HG02943 (cell line): ENCODE data around the gene ZNF410.
"Not testable (repeated sequence)": the region's sequence is repeated elsewhere in the genome, so short reads cannot be mapped to it uniquely, and the experiment has no call there.

Experiments
- ATAC-seq: cut with Tn5 transposase; IDR thresholded peaks from one replicate; pipeline ENCODE4 v1.9.1; 2021; ENCODE audit warnings: mild to moderate bottlenecking, low read depth, moderate library complexity; ENCODE audit not compliant: unreplicated experiment

Gene ZNF410, protein sequence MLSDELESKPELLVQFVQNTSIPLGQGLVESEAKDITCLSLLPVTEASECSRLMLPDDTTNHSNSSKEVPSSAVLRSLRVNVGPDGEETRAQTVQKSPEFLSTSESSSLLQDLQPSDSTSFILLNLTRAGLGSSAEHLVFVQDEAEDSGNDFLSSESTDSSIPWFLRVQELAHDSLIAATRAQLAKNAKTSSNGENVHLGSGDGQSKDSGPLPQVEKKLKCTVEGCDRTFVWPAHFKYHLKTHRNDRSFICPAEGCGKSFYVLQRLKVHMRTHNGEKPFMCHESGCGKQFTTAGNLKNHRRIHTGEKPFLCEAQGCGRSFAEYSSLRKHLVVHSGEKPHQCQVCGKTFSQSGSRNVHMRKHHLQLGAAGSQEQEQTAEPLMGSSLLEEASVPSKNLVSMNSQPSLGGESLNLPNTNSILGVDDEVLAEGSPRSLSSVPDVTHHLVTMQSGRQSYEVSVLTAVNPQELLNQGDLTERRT

DNA sequence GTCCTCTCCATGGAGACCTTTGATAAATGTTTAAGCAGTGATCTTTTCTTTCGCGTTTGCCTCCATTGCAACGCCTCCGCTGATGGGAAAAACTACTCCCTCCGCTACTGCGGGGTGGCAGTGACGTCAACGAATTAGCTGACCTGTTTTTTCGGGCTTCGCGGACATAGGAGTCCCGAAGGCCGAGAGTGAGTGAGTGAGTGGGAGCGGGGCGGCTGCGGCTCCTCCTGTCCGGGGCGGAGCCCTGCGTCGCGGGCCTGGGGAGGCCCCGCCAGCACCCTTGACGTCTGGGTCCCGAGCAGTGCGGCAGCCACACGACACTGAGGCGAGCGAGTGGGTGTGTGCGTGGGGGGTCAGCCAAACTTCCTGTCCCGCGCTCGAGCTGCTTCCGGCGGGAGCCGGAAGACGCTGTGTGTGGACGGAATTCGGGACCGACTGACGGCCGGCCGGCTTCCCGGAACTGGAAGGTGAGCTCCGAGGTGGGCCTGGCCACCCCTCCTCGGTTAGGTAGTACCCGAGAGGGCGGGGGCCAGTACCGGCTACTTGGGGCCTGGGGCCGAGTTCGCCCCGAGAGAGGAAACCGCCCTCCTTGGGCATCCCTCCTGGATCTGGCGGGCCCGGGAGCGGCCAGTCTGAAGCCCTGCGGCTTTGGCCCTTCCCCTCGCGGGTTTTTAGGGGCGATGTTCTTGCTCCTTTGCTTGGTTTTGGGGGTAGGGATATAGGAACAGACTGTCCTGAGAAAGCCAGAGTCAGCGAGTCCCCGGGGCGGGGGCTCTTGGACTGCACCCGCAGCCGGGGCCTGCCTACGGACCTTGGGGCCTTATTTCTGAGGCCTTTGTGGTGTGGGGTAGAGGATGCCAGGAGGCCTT, at the start of gene ZNF410:
TSS of gene ZNF410 (plus strand) at position 411 of the 869 bp plus-strand sequence. CDS start 5,317 bp downstream, outside the sequence.
- ATAC-seq = peak; percentile 92

DNA sequence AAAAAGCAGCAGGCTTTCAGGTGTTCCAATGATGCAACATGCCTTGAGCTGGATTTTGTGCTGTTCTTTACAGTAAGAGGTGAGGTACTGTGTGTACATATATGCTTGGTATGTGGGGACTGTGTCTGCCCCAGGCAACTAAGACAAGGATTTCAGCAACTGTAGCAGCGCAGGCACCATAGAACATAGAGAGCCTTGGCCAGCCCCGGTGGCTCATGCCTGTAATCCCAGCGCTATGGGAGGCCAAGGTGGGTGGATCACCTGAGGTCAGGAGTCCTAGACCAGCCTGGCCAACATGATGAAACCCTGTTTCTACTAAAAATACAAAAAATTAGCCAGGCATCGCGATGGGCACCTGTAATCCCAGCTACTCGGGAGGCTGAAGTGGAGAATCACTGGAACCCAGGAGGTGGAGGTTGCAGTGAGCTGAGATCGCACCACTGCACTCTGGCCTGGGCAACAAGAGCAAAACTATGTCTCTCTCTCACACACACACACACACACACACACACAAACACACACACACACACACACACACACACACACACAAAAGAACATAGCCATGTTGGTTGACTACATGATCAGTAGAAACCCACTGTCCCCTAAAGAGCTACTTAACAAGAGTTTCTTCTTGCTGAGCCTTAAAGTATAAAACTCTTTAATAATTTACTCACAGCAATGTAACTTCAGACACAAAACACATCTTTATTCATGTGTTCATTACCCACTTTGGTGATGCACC, 48.2 kb upstream of the ZNF410 start:
- not testable (repeated sequence) for ATAC-seq

DNA sequence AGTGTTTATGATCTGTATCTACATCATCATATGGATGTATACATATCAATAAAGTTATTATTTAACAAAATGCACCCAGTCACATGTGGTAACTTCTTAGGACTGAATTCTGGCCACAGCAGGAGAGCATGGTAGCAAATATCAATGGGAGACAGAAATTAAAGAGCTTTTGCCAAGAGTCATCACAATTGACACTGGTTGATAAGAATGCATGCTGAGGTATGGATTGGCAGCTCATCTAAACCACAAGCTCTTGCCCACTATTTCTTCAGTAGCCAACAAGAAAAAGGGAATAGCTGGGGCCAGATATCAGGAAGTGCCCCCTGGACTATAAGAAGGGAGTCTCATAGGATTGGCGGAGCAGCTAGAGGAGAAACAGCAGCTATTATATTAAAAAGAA, 44.5 kb upstream of the ZNF410 start:
- no peak for ATAC-seq

DNA sequence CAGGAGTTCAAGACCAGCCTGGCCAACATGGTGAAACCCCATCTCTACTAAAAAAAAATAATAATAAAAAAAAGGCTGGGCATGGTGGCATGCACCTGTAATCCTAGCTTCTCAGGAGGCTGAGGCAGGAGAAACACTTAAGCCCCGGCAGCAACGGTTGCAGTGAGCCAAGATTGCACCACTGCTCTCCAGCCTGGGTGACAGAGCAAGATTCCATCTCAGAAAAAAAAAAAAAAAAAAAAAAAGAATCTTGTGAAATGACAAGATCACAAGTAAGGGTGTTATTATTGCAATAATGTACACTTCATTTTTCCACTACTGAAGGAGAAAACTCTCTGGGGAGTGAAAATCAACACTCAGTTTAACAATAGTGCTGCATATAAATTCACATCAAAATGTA, 43.8 kb upstream of the ZNF410 start:
- no peak for ATAC-seq

DNA sequence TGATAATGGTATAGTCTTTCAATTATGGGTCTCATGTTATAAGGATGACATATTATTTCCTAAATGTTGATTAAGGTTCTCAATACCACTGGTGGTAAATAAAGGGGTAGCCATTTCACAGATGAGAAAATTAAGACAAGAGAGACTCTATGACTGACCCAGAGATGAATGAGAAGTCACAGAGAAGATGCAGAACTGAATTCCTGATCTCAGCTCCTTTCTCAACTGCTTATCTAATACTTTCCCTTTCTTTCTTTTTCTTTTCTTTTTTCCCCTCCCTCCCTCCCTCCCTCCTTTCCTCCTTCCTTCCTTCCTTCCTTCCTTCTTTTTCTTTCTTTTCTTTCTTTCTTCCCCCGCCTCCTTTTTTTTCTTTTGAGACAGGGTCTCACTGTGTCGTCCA, 43.4 kb upstream of the ZNF410 start:
- ATAC-seq = no peak

DNA sequence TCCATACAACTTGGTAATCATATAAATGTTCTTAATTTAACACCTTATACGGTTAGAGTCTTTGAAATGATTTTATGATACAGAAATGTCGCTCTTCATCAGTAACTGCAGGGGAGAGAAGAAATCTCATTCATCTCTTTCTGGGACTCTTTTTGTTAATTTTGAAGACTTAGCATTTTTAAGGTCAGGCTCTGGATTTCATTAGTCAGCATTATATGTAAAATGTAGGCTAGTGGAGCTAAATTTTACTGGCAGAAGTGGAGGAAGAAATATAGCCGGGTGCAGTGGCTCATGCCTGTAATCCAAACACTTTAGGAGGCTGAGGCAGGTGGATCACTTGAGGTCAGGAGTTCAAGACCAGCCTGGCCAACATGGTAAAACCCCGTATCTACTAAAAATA, 39.7 kb upstream of the ZNF410 start:
- ATAC-seq = no peak

DNA sequence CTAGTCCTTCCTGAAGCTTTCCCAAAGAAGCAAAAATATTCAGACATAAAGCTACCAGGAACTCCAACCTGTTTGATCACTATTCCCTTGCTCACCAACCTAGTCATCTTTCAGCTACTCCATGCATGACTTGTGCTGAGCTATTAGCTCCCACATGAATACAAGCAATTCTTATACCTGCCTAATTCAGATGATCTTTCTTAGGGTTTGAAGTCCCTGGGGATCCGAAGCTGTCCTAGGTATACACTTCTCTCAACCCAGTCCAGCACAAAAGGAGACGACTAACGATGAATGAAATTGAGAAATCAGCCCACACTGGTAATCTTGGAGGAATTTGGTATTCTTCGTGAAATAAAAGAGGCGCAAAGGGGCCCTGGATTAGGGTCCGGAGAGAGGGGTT, 35.7 kb upstream of the ZNF410 start:
- no peak for ATAC-seq

DNA sequence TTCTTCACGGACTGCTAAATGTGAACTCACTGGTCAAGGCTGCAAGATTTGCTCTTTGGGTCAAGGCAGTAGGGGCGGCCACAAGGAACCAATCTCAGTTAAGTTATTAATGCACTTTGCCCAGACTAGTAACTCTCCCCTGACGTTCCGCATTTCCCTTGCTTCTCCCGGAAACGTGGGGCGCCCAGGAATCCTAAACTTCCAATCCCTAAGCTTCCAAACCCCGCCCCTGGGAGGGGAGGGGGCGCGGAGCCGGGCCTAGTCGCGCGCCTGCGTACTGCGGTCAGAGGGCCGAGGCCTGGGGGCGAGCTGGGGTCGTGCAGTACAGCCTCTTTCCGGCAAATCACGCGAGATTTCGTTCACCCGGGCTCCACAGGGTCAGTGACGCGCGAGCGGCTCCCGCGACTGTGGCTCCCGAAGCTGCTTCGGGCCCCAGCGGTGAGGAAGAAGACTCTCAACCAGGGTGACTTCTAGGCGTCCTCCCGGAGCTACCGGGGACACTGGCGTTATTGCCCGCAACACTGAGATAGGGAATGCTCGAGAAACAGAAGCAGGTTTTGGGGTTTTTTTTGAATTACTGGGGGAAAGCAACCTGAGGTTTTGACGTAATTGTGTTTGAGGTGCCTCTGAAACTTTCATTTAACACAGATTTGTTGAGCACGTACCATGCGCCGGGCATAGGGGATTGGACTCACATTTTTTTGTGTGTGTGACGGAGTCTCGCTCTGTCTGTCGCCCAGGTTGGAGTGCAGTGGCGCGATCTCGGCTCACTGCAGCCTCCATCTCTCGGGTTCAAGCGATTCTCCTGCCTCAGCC, 34.9 kb upstream of the ZNF410 start, which contains the start of gene PTGR2:
TSS of gene PTGR2 (plus strand) at position 265 of the 816 bp plus-strand sequence. CDS start 7,032 bp downstream, outside the sequence.
- no peak for ATAC-seq

DNA sequence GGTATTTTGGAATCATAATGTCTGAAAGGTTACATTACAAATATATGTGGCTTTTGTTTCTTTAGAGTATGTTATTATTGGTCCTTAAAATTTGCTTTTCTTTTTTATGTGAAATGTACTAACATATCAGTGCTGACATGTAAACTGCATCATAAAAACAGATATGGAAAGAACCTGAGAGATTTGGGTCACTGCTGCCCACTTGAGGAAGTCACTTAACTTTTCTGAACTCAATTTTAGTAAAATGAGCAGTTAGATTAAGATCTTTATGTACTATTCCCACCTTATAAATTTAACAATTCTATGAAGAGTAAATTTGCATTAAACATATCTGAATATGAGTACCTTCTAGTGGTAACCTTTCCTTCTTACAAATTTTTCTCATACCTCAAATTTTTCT, 27.5 kb upstream of the ZNF410 start:
- ATAC-seq = no peak

DNA sequence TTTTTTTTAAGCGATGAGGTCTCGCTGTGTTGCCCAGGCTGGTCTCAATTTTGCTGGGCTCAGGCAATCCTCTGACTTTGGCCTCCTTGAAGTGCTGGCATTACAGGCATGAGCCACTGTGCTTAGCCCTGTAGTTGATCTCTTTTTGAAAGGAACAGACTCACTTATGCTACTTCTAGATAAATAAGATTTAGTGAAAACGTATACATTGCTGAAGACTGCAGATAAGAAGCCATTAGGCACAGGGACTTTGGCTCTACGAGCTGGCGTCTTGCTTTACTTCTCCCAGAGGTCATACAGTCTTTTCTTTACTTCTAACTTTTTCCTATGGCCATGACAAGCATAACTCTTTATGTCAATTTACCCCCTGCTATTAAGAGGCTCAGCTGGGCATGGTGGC, 25.6 kb upstream of the ZNF410 start:
- no peak for ATAC-seq

DNA sequence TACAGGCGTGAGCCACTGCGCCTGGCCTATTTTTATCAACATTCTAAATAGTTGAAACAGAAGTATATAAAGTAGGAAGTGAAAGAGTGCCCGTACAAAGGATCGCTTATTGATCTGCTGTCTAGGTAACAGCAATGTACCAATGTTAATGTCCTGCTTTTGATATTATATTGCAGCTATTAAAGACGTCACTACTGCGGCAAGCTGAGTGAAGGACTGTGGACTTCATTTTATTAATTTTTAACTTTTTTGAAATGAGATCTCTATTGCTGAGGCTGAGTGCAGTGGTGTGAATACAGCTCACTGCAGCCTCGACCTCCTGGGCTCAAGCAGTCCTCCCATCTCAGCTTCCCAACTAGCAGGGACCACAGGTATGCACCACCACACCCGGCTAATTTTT, 24.2 kb upstream of the ZNF410 start:
- ATAC-seq = no peak

DNA sequence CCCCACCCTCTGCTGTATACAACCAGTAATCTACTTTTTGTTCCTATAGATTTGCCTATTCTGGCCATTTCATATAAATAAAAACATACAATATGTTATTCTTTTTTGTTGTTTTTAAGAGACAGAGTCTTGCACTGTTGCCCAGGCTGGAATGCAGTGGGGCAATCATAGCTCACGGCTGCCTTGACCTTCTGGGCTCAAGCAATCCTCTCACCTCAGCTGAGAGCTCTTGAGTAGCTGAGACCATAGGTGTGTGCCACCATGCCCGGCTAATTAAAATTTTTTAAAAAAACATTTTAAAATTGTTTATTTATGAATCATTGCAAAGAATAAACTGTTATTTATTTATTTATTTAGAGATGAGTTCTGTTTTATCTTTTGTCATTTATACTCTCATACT, 23.4 kb upstream of the ZNF410 start:
- ATAC-seq = no peak

DNA sequence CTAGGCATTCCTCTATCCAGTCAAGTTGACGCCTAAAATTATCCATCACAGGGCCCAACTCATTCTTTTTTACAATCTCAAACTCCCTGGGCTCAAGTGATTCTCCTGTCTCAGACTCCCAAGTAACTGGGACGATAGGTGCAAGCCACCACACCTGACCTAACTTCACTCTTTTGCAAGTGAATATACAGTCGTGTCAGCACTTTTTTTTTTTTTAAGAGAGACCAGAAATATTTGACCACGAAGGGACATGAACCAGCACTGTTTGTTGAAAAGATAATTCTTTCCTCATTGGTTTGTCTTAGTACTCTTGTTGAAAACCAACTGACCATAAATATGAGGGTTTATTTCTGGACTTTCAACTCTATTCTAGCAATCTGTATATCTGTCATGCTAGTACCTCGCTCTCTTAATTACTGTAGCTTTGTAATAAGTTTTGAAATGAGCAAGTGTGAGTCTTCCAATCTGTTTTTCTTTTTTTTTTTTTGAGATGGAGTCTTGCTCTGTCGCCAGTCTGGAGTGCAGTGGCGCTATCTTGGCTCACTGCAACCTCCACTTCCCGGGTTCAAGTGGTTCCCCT, 21.0 kb upstream of the ZNF410 start:
- ATAC-seq = no peak

DNA sequence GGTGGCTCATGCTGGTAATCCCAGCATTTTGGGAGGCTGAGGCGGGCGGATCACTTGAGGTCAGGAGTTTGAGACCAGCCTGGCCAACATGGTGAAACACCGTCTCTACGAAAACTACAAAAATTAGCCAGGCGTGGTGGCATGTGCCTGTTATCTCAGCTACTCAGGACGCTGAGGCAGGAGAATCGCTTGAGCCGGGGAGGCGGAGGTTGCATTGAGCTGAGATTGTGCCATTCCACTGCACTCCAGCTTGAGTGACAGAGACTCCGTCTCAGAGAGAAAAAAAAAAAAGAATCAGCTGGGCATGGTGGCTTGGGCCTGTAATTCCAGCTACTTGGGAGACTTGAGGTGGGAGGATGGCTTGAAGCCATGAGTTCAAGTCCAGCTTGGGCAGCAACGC, 16.9 kb upstream of the ZNF410 start:
- not testable (repeated sequence) for ATAC-seq

DNA sequence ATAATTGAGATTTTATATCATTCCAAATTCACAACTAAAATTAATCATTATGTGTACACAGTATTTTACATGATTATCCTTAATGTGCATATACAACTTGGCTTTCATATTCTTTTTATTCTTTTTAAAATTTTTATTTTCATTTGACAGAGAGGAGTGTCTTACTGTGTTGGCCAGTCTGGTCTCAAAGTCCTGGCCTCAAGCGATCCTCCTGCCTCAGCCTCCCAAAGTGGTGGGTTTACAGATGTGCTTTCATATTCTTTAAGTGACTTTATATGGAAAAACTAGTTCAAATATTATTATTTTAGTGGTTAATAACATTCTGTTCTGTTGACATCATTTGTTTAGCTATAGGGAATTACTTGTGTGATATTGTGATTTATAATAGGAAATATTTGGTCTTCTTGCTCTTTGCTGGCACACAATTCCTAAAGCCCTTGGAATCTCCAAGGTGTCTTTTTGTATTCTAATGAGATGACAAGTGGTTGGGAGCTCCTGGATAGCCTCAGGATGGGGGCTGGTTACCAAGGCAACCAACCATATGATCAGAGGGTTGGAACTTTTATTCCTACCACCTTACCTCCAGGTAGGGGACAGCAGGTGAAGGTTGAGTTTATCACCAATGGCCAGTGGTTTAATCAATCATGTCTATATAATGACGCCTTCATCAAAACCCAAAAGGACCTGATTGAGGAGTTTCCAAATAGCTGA, 16.0 kb upstream of the ZNF410 start:
- no peak for ATAC-seq

DNA sequence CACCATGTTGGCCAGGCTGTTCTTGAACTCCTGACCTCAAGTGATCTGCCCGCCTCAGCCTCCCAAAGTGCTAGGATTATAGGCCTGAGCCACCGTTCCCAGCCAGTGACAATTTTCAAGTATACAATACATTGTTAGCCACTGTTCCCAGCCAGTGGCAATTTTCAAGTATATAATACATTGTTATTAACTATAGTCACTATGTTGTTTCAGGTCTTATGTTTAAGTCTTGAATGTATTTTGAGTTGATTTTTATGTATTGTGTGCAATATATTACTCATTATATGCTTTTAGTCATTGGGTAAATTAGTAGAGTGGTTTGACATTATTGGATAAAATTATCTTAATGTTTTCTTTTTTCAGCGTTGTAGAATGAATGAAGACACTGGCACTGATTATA, 13.0 kb upstream of the ZNF410 start:
- ATAC-seq = no peak

DNA sequence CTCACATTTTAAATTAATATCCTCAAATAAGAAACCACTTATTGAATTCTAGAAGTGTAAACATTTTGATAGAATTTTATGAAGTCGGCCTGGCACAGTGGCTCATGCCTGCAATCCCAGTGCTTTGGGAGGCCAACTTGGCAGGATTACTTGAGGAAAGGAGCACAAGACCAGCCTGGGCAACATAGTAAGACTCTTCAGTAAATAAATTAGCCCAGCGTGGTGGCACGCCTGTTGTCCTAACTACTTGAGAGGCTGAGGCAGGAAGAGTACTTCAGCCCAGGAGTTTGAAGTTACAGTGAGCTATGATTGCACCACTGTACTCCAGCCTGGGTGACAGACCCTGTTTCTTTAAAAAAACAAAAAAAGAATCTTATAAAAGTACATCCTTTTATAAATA, 8.9 kb upstream of the ZNF410 start:
- no peak for ATAC-seq

DNA sequence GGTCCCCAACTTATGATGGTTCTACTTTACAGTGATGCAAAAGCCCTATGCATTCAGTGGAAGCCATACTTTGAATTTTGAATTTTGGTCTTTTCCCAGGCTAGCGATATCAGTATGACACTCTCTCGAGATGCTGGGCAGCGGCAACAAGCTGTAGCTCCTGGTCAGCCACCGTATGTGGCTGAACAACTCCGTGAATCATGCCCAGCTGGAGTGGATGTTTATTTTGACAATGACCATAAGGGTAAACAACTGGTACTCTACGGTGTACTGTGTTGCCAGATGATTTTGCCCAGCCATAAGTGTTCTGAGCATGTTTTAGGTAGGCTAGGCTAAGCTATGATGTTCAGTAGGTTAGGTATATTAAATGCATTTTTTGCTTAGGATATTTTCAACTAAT, 8.2 kb upstream of the ZNF410 start:
- no peak for ATAC-seq

DNA sequence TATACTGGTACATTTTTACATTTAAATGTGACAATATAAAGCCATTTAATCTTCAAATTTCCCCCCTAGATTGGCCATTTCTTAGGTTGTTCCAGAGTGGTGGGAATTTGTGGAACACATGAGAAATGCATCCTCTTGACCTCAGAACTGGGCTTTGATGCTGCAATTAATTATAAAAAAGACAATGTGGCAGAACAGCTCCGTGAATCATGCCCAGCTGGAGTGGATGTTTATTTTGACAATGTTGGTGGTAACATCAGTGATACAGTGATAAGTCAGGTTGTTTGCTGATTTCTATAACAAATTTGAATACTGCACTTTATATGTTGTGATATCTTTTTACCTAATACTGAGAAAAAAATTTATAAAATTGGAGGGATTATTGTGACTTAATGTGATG, 7.6 kb upstream of the ZNF410 start:
- no peak for ATAC-seq
